Measurements from ENCODE around the gene SRSF8.

SRSF8 gene

DNA sequence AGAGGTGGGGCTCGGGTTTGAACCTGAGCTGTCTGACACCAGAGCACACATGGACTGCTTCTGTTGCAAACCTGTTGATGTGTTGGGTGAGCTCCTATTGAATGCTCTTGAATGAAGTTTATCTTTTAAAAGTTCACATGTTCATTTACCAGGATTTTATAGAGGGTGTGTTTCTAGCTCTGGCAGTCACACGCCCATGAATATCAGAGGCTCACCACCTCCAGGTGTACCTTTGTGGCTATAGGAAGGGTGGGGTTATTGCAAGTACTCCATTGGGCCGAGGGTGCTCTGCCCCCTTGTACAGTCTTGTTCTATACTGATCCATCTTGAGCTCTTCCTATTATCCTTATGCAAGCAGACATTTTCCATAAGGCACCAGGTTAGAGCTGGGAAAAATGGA, 32.1 kb downstream of the SRSF8 start:
- TF ChIP-seq, protein P1, sequence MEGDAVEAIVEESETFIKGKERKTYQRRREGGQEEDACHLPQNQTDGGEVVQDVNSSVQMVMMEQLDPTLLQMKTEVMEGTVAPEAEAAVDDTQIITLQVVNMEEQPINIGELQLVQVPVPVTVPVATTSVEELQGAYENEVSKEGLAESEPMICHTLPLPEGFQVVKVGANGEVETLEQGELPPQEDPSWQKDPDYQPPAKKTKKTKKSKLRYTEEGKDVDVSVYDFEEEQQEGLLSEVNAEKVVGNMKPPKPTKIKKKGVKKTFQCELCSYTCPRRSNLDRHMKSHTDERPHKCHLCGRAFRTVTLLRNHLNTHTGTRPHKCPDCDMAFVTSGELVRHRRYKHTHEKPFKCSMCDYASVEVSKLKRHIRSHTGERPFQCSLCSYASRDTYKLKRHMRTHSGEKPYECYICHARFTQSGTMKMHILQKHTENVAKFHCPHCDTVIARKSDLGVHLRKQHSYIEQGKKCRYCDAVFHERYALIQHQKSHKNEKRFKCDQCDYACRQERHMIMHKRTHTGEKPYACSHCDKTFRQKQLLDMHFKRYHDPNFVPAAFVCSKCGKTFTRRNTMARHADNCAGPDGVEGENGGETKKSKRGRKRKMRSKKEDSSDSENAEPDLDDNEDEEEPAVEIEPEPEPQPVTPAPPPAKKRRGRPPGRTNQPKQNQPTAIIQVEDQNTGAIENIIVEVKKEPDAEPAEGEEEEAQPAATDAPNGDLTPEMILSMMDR (IDR thresholded peaks at IDR 0.05; ENCODE audit: control extremely low read depth, extremely low read depth, low read depth, missing control alignments) = no peak
- ChIA-PET CTCF (interaction anchor here (0.6 to 13.5 kb wide), 9 partner anchors 9 to 607 kb away, joined by 3 to 306 read pairs (median 4); partner anchors contain the start of genes ENDOD1 and SRSF8), POLR2A (interaction anchor here (1.1 kb wide), 1 partner anchor 8 kb away, joined by 3 read pairs; no protein-coding TSS in a partner anchor)
- no peak for DNase-seq (ENCODE audit: extremely low spot score)

DNA sequence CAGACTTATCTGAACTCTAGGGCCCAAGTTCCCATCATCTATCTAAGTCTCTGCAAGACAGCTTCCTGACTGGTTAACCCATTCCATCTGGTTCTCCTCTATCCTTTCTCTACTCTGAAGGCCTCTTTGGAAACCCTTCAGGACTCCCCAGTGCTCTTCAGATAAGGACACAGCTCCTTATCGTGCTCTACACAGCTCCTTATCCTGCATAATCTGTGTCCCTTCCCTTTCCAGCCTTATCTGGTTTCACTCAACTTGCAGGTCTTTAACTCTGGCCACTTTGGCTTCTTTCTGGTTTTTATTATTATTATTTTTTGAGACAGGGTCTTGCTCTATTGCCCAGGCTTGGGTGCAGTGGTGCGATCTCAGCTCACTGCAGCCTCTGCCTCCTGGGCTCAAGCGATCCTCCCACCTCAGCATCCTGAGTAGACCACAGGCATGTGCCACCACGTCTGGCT, 33.5 kb downstream of the SRSF8 start:
- CTCF ChIA-PET = interaction anchor here (2.7 to 13.5 kb wide), 2 partner anchors 8 to 24 kb away, joined by 14 to 306 read pairs; partner anchors contain the start of gene SRSF8

DNA sequence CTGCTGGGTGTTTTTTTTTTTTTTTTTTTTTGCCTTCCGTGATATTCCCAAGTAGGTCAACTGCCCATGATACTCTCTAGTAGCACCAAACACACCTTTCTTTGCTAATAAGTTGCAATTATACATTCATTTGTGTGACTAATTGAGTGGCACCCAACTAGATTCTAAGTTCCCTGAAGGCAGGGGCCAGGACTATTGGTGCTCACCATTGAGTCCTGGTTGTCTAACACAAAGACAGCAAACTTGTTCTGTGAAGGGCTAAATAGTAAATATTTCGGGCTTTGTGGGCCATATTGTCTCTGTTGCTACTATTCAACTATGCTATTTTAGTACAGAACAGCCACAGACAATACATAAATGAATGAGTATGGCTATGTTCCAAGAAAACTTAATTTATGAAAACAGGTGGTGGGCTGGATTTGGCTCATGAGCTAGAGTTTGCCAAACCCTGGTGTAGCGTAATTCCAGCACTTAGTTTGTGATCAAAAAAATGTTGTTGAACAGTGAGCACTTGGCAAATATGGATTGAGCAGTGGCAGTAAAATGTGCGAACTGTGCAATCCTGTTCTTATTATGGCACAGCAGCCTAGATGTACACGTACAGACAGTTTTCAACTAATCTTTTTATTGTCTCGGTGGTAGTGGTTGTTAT, 34.3 kb downstream of the SRSF8 start:
- TF ChIP-seq, protein P1 (IDR thresholded peaks at IDR 0.05; ENCODE audit: control extremely low read depth, extremely low read depth, low read depth, missing control alignments) = no peak
- no peak for DNase-seq (ENCODE audit: extremely low spot score)
- ChIA-PET CTCF (interaction anchor here (2.1 to 4.1 kb wide), 2 partner anchors 10 to 37 kb away, joined by 7 to 32 read pairs; partner anchors contain the start of gene ENDOD1), POLR2A (no interaction called here)

More for the DNA sequence above, 33.5 kb downstream of the SRSF8 start:
- POLR2A ChIA-PET = no interaction called here
- TF ChIP-seq, protein P1 (IDR thresholded peaks at IDR 0.05; ENCODE audit: control extremely low read depth, extremely low read depth, low read depth, missing control alignments) = no peak
- no peak for DNase-seq (ENCODE audit: extremely low spot score)

DNA sequence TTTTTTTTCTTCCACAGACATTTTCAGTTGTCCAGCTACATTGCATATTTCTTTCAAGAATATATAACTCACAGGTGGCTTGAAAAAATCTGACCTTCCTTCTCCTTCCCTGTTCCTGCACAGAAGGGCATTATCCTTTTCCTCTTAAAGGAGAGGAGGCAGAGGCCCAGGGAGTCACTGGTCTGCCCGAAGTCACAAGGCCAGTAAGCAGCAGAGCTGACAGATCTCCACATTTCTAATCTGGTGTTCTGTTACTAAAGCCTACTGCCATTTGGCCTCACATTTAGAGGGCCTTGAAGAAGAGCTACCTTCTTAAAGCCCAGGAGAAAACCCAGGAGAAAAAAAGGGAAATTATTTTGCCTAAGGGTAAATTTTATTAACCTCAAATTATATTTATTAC, 35.2 kb downstream of the SRSF8 start:
- ChIA-PET POLR2A (no interaction called here), CTCF (interaction anchor here (1.2 to 4.1 kb wide), 4 partner anchors 10 to 36 kb away, joined by 3 to 32 read pairs (median 5); partner anchors contain the start of gene ENDOD1)
- DNase-seq (ENCODE audit: extremely low spot score) = no peak
- TF ChIP-seq, protein P1 (IDR thresholded peaks at IDR 0.05; ENCODE audit: control extremely low read depth, extremely low read depth, low read depth, missing control alignments) = no peak

DNA sequence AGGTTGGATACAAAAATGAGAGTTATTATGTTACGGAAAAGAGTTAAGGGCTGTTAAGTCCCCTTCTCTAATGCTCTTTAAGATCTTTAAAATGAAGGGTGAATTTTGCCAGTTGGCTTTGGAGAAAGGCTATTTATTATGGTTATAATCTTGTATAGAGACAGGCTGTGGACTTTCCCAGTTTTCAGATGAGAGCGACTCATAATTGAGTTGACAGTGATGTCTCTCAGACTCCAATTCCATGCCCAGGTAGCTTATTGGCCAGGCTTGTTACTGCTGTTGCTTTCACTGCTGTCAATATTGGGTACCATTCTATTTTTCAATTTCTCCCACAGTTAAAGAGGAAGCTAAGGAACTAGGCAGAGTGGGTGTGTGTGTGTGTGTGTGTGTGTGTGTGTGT, 36.0 kb downstream of the SRSF8 start:
- TF ChIP-seq, protein P1 (IDR thresholded peaks at IDR 0.05; ENCODE audit: control extremely low read depth, extremely low read depth, low read depth, missing control alignments) = no peak
- POLR2A ChIA-PET = no interaction called here
- no peak for DNase-seq (ENCODE audit: extremely low spot score)
- CTCF ChIA-PET = interaction anchor here (0.7 to 4.1 kb wide), 8 partner anchors 9 to 55 kb away, joined by 3 to 32 read pairs (median 3); partner anchors contain the start of genes ENDOD1 and SRSF8

DNA sequence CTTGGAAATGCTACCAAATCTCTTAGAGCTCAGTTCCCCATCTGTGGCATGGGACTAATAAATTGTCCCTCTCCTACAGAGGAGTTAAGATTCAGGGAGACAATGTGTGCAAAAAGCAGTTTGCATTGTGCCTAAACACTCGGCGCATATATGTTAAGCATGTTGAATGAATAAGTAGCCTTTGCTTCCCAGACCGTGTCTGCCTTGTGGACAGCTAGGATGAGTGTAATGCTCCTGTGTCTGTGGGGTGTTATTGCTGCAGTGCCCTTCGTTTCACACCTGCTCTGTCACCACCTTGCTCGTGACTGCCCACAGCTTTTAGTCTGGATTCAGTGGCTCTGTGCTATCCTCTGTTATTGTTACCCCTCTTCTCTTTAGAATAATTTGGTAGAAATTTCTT, 37.0 kb downstream of the SRSF8 start:
- POLR2A ChIA-PET = no interaction called here
- DNase-seq (ENCODE audit: extremely low spot score) = no peak
- CTCF ChIA-PET = interaction anchor here (0.8 to 4.1 kb wide), 3 partner anchors 12 to 48 kb away, joined by 3 to 32 read pairs (median 5); partner anchors contain the start of gene ENDOD1
- TF ChIP-seq, protein P1 (IDR thresholded peaks at IDR 0.05; ENCODE audit: control extremely low read depth, extremely low read depth, low read depth, missing control alignments) = no peak

All from GM10248 (cell line).